Posterior vena cava (tissue), 2 donors: ENCODE results near the gene COL4A6. TPM values are rescaled to one million over a fixed set of nuclear protein-coding genes. Genes with fewer than 3 reads are reported as not detected.

ENCODE experiments used
- DNase-seq: peaks from one replicate; pipeline ENCODE4 v3.0.0-alpha.2; 2020; ENCODE audit warnings: low spot score
- intact Hi-C, 2 donors: fragments of 100-400 bp; cut with DNase I; formaldehyde crosslinking; loops; one replicate each; pipeline versions ENCODE4 v1.14.1 to v1.14.2; 2022 to 2023
- total RNA-seq, 2 donors: library from RNA; stranded (reverse); fragmentation: NEBNext Ultra II Directional; extraction: Animal tissue kit (Norgen Biotek cat#: 25700); gene quantifications; one replicate each; pipeline ENCODE4 v1.2.1, GENCODE V29; 2021
- donor health status: DM: yes; HTN: yes; CAD: no.
- donor health status: DM: yes; HTN: yes; CAD: no.

The COL4A6 gene
- total RNA-seq, 2 donors from 2014 or later, result 2.3 to 3.9 TPM

GRCh38 chrX:108299101-108299591 lies 139.1 kb downstream of the COL4A6 start:
- intact Hi-C loops, result no loop called here
- no peak for DNase-seq

- intact Hi-C loops, result no loop called here
- no peak for DNase-seq
Measured at GRCh38 chrX:108298165-108298602, 140.0 kb downstream of the COL4A6 start.

GRCh38 chrX:108297290-108297689 lies 140.9 kb downstream of the COL4A6 start:
- DNase-seq, result no peak
- intact Hi-C loops, result no loop called here

GRCh38 chrX:108292053-108292452 lies 146.2 kb downstream of the COL4A6 start:
- intact Hi-C loops, result no loop called here

GRCh38 chrX:108285918-108286317 lies 152.3 kb downstream of the COL4A6 start:
- no peak for DNase-seq
- intact Hi-C loops, result no loop called here

More at GRCh38 chrX:108292053-108292452, 146.2 kb downstream of the COL4A6 start:
- DNase-seq, result no peak

- DNase-seq, result no peak
- intact Hi-C loops, result no loop called here
Measured at GRCh38 chrX:108285356-108285755, 152.9 kb downstream of the COL4A6 start.

GRCh38 chrX:108275732-108276131 lies 162.5 kb downstream of the COL4A6 start:
- intact Hi-C loops, result no loop called here
- DNase-seq, result no peak

- no peak for DNase-seq
- intact Hi-C loops, result no loop called here
Measured at GRCh38 chrX:108271397-108271787, 166.8 kb downstream of the COL4A6 start.

- DNase-seq, result no peak
- intact Hi-C loops, result no loop called here
Measured at GRCh38 chrX:108270739-108271396, 167.4 kb downstream of the COL4A6 start.

- intact Hi-C loops, result no loop called here
- DNase-seq, result no peak
Measured at GRCh38 chrX:108270280-108270679, 167.9 kb downstream of the COL4A6 start.

GRCh38 chrX:108268434-108269080 lies 169.7 kb downstream of the COL4A6 start:
- intact Hi-C loops, result no loop called here
- DNase-seq, result no peak

- DNase-seq, result no peak
- intact Hi-C loops, result no loop called here
Measured at GRCh38 chrX:108267557-108267956, 170.7 kb downstream of the COL4A6 start.

GRCh38 chrX:108264376-108264775 lies 173.8 kb downstream of the COL4A6 start:
- intact Hi-C loops, result no loop called here
- no peak for DNase-seq

- no peak for DNase-seq
- intact Hi-C loops, result no loop called here
Measured at GRCh38 chrX:108261549-108262203, 176.5 kb downstream of the COL4A6 start.

- intact Hi-C loops, result no loop called here
- no peak for DNase-seq
Measured at GRCh38 chrX:108257556-108257955, 180.7 kb downstream of the COL4A6 start.

- DNase-seq, result no peak
- intact Hi-C loops, result no loop called here
Measured at GRCh38 chrX:108254636-108255035, 183.6 kb downstream of the COL4A6 start.

GRCh38 chrX:108250654-108251579 lies 187.3 kb downstream of the COL4A6 start:
- DNase-seq, result no peak
- intact Hi-C loops, result no loop called here

- DNase-seq, result no peak
- intact Hi-C loops, result loop anchor here in 1 of 2 donors (5.0 kb wide), 1 partner anchor 1246 kb away; no protein-coding TSS in a partner anchor
Measured at GRCh38 chrX:108246304-108246954, 191.8 kb downstream of the COL4A6 start.

GRCh38 chrX:108245462-108245861 lies 192.8 kb downstream of the COL4A6 start:
- intact Hi-C loops, result loop anchor here in 1 of 2 donors (5.0 kb wide), 1 partner anchor 1247 kb away; no protein-coding TSS in a partner anchor

More at GRCh38 chrX:108245462-108245861, 192.8 kb downstream of the COL4A6 start:
- DNase-seq, result no peak
